Bronchial epithelial cell (primary cell): ENCODE measurements around the gene LST1. TPM values are rescaled to one million over a fixed set of nuclear protein-coding genes. Genes with fewer than 3 reads are reported as not detected.

Experiments used
- DNase-seq: peaks from one replicate; pipeline ENCODE4 v3.0.0-alpha.2; 2010; ENCODE audit warnings: low read depth
- FAIRE-seq: peaks from 2 replicates; lab custom pipeline; 2011; peaks lifted over from hg19 to GRCh38; lab: Jason Lieb, UNC
- H3K27me3 ChIP-seq: 2 replicates; pipeline ENCODE4 v1.5.1; 2011; ENCODE audit warnings: low read length; ENCODE audit not compliant: control insufficient read depth, insufficient read depth
- H3K36me3 ChIP-seq: 2 replicates; pipeline ENCODE4 v1.5.1; 2011; ENCODE audit warnings: low read length; ENCODE audit not compliant: control insufficient read depth, insufficient read depth
- H3K4me3 ChIP-seq: 2 replicates; pipeline ENCODE4 v1.5.1; 2011; ENCODE audit warnings: mild to moderate bottlenecking, low read depth, low read length, control low read depth
- CTCF ChIP-seq: IDR thresholded peaks from 2 replicates; pipeline ENCODE4 v1.5.1; 2011; ENCODE audit warnings: mild to moderate bottlenecking, moderate library complexity, low read length, control low read depth, inconsistent platforms; ENCODE audit not compliant: insufficient read depth, severe bottlenecking
- total RNA-seq: library from RNA; depleted of rRNA; stranded (reverse); fragments of >200 nt; gene quantifications from 2 replicates; pipeline ENCODE4 v1.2.1, GENCODE V29; 2014

LST1 gene
- total RNA-seq, 1 donor from 2014 or later = not detected

GRCh38 chr6:31631209-31631608, 45.1 kb downstream of the LST1 start:
- TF ChIP-seq CTCF = no peak
- Histone ChIP-seq H3K4me3 (no peak overlapping the region), H3K27me3 (no peaks in the 10 kb centered on the region), H3K36me3 (peaks cover 73% of the 10 kb centered on the region)
- FAIRE-seq (no peak), DNase-seq (no peak)

GRCh38 chr6:31631681-31632278, 45.7 kb downstream of the LST1 start:
- Histone ChIP-seq H3K27me3 (no peaks in the 10 kb centered on the region), H3K4me3 (no peak overlapping the region), H3K36me3 (peaks cover 73% of the 10 kb centered on the region)
- DNase-seq (no peak), FAIRE-seq (no peak)
- TF ChIP-seq CTCF = no peak

- DNase-seq = no peak
- TF ChIP-seq CTCF = no peak
- peaks cover 73% of the 10 kb centered on the region for H3K36me3 ChIP-seq
- no peaks in the 10 kb centered on the region for H3K27me3 ChIP-seq
- no peak overlapping the region for H3K4me3 ChIP-seq
- no peak for FAIRE-seq
Measured at GRCh38 chr6:31632279-31632946, 46.3 kb downstream of the LST1 start.

DNA sequence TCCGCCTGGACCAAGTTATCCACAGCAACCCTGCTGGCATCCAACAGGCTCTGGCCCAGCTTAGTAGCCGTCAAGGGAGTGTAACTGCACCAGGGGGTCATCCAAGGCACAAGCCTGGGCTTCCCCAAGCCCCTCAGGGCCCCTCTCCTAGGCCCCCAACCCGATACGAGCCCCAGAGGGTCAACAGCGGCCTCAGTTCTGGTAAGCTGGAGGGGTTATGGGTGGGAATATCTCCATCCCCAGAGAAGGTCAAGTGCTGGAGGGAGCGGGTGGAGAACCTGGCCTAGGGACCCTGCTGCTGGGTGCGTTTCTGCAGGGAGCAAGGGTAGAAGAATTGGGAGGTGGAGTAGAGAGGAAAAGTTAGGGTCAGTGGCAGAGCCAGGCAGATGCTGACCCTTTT, 47.4 kb downstream of the LST1 start:
- H3K27me3 ChIP-seq = no peaks in the 10 kb centered on the region
- H3K36me3 ChIP-seq = peaks cover 65% of the 10 kb centered on the region
- DNase-seq (no peak), FAIRE-seq (no peak)
- no peak overlapping the region for H3K4me3 ChIP-seq
- TF ChIP-seq CTCF = no peak

DNA sequence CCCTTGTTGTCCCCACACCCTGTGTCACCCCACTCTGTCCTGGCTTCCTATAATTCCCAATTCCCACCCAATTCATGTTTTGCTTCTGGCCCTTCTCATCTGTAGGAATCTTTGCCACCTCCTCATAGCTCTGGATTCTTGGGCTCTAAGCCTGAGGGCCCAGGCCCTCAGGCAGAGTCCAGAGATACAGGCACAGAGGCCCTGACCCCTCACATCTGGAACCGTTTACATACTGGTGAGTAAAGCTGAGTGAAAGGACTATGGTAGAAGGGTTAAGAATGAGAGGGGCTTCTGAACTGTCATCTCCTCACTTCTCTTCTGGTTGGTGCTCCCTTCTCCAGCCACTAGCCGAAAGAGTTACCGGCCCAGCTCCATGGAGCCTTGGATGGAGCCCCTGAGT, 48.1 kb downstream of the LST1 start:
- Histone ChIP-seq H3K4me3 (no peak overlapping the region), H3K27me3 (no peaks in the 10 kb centered on the region), H3K36me3 (peaks cover 61% of the 10 kb centered on the region)
- TF ChIP-seq CTCF = no peak
- DNase-seq = no peak
- no peak for FAIRE-seq
